Measurements from ENCODE around the gene ADAMTS19. TPM values are rescaled to one million over a fixed set of nuclear protein-coding genes. Genes with fewer than 3 reads are reported as not detected.
A peak's percentile ranks its signal among the peaks of the same experiment; 100 is the strongest.

Gene ADAMTS19
- total and polyA plus RNA-seq, 8 donors: 0.12 to 1.7 (median 0.35) TPM

DNA sequence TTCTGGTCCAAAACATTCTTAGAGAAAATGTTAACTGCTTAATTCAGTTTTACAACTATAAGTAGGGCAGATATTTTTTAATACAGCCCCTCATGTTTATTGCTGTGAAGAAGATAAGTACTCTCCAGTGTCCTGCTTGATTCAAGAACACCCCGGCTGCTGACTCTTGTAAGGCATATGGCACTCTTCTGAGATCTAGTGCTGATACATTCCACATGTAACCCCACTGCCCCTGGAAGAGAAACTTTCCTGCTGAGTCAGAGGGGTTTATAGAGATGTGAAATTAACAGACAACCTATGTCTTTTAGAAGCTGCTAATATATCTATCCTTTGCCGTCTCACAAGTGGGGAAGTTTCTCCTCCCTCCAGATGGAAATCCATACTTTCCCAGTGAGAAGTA, 286.8 kb downstream of the ADAMTS19 start:
- TF ChIP-seq, protein P1, sequence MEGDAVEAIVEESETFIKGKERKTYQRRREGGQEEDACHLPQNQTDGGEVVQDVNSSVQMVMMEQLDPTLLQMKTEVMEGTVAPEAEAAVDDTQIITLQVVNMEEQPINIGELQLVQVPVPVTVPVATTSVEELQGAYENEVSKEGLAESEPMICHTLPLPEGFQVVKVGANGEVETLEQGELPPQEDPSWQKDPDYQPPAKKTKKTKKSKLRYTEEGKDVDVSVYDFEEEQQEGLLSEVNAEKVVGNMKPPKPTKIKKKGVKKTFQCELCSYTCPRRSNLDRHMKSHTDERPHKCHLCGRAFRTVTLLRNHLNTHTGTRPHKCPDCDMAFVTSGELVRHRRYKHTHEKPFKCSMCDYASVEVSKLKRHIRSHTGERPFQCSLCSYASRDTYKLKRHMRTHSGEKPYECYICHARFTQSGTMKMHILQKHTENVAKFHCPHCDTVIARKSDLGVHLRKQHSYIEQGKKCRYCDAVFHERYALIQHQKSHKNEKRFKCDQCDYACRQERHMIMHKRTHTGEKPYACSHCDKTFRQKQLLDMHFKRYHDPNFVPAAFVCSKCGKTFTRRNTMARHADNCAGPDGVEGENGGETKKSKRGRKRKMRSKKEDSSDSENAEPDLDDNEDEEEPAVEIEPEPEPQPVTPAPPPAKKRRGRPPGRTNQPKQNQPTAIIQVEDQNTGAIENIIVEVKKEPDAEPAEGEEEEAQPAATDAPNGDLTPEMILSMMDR (IDR thresholded peaks at IDR 0.05): no peak
- H3K9me3 ChIP-seq: no peaks in the 10 kb centered on the region
- DNase-seq (no peak), ATAC-seq (no peak)
- no peaks in the 10 kb centered on the region for H3K27me3 ChIP-seq
- H3K4me3 ChIP-seq: no peak overlapping the region
- no peak overlapping the region for H3K27ac ChIP-seq
- intact Hi-C loops (cut with DNase I): no loop called here
- no peaks in the 10 kb centered on the region for H3K4me1 ChIP-seq
- H3K36me3 ChIP-seq: no peaks in the 10 kb centered on the region

DNA sequence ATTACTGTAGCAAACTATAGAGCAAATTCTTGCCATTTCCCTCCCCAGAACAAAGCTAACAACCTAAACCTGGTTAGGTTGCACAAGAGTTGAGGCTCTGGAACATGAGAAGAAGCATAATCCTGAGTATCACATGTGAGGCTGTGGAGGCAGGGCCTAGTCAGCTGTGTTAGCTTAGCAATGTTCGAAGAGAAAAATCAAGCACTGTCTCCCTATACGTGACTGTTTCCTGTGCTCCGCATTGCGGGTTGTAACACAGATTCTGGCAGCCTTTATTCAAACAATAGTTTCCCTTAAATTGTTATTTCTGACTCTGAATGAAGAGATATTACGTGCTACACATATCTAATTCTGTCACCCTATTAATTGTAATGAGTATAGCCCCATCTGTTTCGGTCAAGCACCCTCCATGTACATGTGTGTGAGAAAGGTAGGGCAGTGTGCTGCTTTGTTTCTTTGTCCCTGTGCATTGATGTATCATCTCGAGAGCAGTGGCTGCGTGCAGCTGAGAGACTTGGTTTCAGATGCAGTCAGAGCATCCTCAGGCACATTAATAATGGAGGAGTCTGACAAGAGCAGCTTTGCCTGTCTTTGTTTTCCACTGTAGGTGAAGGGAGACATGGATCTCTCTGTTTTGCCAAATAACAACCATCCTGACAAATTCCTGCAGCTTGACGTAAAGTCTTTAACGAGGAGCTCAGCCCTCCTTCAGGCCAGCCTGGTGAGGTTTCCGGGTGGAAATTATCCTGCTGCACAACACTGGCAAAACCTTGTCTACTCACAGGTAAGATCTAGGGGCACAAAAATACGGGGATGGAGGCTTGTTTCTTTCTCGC, 287.7 kb downstream of the ADAMTS19 start, which contains the start of gene MINAR2:
MINAR2 (plus strand) TSS at position 523 of the 836 bp plus-strand sequence; CDS start at position 620, 97 bp downstream.
- no peaks in the 10 kb centered on the region for H3K9me3 ChIP-seq
- intact Hi-C loops (cut with DNase I): no loop called here
- TF ChIP-seq, protein P1 (IDR thresholded peaks at IDR 0.05): no peak
- no peak within 1 kb of the TSS for H3K27ac ChIP-seq
- no peaks in the 10 kb centered on the region for H3K4me1 ChIP-seq
- no peak for DNase-seq
- no peaks in the 10 kb centered on the region for H3K27me3 ChIP-seq
- ATAC-seq: no peak
- H3K36me3 ChIP-seq: no peaks in the 10 kb centered on the region
- no peak within 1 kb of the TSS for H3K4me3 ChIP-seq

DNA sequence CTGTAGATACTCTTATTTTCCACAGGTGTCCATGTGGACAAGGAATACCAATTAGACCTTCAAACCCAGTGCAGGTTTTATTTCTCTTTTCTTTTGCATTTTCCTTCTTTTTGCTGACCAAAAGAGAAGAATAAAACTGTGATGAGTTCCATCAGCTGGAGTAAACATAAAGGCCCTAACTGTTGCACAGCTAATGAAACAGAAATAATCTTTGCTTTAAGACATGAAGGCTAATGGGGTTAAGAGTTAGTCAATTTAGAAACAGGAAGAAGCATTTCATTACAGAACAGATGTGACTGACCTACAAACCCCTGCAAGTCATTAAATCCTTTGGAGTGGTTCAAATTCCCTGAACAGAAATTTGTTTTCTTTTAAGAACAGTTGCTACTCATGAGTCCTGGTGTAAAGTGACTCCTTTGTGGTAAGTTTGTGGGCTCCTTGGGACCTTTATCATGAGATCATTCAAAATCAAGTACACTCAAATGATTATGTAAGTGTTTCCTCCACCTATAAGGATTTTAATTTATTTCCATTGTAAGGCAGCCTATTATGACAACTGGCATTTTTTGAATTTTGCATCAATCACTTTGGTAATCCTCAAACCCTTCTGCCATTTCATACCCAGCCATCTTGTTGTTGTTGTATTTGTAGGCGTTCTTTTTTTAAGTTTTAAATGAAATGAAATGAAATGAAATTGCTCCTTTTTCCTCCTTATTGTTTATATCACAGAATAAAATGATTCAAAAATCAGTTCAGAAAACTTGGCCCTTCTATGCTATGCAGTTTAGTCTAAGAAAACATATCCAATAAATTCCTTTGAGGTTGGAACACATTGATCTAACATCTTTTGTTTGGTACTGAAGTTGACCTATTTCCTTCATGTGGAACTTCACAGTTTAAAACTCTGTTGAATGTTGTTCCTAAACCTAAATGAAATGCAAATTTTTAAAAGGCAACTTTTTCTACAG, 289.1 kb downstream of the ADAMTS19 start:
- DNase-seq (no peak), ATAC-seq (no peak)
- TF ChIP-seq, protein P1 (IDR thresholded peaks at IDR 0.05): no peak
- Histone ChIP-seq H3K9me3 (no peaks in the 10 kb centered on the region), H3K27me3 (no peaks in the 10 kb centered on the region), H3K36me3 (no peaks in the 10 kb centered on the region), H3K27ac (no peak overlapping the region), H3K4me1 (no peaks in the 10 kb centered on the region), H3K4me3 (no peak overlapping the region)
- intact Hi-C loops (cut with DNase I): no loop called here

DNA sequence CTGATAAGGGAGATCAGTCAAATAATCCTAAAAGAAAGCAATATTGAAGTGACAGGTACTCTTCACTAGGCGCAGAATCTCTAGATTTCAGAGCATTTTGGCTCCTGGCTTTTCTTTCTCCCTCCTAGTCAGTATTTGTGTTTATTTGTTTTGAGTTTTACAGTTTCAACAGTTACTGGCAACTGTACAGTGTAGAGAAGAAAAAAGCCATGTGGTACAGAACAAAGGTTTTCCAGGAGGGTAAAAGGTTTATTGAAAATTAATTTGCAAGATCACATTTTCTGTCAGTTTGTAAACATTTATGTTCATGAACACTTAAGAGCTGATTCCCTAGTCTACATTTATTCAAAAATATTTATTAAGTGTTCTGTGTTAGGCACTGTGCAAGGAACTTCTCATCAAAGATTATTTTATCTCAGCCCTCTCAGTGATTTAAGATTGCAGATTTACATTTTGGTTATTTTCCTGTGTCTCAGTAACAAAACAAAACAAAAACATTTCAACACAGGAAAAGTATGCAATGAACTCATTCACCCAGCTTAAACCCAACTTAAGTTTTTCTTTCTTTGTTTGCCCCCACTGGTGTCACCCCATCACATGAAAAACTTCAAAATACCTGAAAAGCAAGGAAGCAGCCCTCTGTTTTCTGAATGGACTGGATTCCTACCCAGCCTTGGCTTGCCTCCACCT, 300.7 kb downstream of the ADAMTS19 start:
- DNase-seq (peak in 2 of 4 donors; percentile 47 to 67), ATAC-seq (no peak)
- Histone ChIP-seq H3K4me3 (no peak overlapping the region), H3K36me3 (no peaks in the 10 kb centered on the region), H3K27ac (no peak overlapping the region), H3K27me3 (no peaks in the 10 kb centered on the region), H3K4me1 (no peaks in the 10 kb centered on the region), H3K9me3 (no peaks in the 10 kb centered on the region)
- intact Hi-C loops (cut with DNase I): no loop called here
- TF ChIP-seq, protein P1 (IDR thresholded peaks at IDR 0.05): no peak
